GM20000 (cell line): ENCODE data around the gene RPSA.

Experiments used
- DNase-seq: peaks from one replicate; pipeline ENCODE4 v3.0.0; 2012; ENCODE audit warnings: low spot score
- TF ChIP-seq, protein P1 (sequence below): IDR thresholded peaks from 2 replicates; pipeline ENCODE4 v1.5.1; 2012; ENCODE audit warnings: mild to moderate bottlenecking, control low read depth; ENCODE audit errors: extremely low read depth, missing control alignments

RPSA gene

DNA sequence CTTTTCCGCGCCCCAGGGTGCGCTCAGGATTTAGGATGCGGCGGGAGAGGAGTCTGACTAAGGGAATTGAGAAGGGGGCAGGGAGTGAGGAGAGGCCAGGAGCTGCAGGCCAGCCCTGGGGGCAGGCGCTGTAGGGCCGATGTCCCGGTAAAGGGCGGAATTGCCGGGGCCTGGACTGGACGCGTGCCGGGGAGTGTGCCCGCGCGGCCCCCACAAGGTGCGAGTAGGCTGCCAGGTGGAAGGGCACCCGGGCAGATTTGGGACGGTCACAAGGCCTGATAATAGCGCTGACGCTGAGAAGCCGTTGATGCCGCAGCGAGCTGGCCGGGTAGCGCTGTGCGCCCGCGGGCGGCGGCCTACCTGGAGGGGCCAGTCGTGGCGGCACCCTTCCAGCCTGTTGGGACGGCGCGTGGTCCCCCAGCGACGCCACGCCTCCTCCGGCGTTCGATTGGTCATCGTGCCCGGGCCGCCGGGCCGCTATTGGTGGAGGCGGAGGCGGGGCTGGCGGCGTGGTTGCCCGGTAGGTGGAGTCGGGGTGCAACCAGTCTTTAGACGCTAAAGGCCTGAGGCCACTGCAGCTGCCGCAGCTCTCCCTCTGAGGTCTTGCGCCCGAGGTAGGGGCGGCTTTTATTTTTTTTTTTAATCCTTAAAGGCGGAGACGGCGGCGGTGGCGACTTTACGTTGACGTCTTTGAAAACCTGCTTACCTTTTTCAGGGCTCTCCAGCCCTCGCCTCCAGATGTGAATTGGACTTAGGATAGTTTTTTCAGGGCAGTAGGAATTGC lies 22.4 kb upstream of the RPSA start:
- peak; percentile 96 for DNase-seq
- TF ChIP-seq, protein P1, sequence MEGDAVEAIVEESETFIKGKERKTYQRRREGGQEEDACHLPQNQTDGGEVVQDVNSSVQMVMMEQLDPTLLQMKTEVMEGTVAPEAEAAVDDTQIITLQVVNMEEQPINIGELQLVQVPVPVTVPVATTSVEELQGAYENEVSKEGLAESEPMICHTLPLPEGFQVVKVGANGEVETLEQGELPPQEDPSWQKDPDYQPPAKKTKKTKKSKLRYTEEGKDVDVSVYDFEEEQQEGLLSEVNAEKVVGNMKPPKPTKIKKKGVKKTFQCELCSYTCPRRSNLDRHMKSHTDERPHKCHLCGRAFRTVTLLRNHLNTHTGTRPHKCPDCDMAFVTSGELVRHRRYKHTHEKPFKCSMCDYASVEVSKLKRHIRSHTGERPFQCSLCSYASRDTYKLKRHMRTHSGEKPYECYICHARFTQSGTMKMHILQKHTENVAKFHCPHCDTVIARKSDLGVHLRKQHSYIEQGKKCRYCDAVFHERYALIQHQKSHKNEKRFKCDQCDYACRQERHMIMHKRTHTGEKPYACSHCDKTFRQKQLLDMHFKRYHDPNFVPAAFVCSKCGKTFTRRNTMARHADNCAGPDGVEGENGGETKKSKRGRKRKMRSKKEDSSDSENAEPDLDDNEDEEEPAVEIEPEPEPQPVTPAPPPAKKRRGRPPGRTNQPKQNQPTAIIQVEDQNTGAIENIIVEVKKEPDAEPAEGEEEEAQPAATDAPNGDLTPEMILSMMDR: no peak

DNA sequence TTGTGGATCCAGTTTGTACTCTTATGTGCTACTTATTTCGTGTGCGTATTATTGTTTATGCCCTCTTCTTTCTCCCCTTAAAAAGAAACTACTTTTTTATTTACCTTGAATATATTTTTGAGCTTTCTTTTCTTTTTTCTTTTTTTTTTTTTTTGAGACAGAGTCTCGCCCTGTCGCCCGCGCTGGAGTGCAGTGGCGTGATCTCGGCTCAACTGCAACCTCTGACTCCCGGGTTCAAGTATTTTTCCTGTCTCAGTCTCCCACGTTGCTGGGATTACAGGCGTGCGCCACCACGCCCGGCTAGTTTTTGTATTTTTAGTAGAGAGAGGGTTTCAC lies 21.9 kb upstream of the RPSA start:
- TF ChIP-seq, protein P1: no peak

DNA sequence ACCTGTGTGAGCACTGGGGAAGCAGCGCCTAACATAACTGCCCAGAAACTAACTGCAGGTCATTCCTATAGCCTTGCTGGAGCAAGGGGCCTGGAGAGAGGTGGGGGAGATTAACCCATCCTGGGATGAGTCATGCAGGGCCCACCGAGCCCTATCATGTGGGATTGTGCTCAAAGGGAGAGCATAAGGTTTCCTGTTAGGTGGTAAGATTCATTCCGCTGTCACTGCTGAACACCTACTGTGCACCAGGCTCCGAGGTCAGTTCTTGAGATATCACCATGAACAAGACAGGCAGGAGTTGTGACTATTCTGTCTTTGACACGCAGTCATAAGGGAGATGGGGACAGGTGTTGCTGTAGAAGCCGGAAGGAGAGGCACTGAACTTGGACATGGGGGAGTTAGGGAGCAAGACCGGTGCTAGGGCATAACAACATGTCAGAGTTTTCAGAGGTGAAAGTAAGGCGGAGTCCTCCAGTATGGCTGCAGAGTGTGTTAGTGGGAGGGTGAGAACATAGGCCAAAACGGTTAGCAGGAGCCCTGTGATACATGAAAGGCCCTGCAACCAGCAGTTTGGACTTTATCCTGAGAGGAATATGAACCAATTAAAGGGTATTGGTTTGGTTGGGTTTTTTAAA lies 20.9 kb upstream of the RPSA start:
- TF ChIP-seq, protein P1: no peak
- no peak for DNase-seq

More for the DNA sequence above, 21.9 kb upstream of the RPSA start:
- no peak for DNase-seq

DNA sequence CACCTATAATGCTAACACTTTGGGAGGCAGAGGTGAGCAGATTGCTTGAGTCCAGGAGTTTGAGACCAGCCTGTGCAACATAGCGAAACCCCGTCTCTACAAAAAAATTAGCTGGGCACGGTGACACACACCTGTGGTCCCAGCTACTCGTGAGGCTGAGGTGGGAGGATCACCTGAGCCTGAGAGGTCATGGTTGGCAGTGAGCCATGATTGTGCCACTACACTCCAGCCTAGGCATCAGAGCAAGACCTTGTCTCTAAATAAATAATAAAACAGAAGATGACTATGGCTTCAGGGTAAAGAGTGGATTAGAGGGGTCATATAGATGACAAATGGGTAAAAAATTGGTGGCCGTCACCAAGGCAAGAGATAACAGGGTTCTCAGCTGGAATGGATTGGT lies 20.2 kb upstream of the RPSA start:
- DNase-seq: no peak
- TF ChIP-seq, protein P1: no peak

DNA sequence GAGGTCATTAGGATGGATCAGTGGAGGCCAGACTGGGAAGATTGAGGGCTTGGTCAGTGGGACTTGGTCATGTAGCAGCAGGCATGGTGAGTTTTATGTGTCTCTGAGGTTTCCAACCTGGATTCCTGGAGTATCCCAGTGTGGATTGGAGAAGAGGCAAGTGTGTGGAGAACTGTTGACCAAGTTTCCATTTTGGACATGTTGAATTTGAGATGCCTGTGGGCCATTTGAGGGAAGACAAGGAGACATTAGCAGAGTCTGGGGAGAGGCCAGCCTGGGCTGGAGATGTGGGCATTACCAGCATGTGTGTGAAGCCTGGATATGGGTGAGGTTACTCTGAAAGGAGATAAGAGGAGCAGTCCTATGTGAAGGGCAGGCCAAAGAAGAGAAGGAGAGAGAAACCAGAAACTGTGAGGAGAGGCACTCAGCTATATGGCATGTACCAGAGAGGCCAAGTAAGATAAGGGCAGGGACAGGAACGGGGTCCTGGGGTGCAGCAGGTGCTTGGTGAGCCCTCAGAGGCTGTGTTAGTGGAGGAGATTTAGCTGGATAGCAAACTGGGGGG lies 19.0 kb upstream of the RPSA start:
- TF ChIP-seq, protein P1: no peak
- no peak for DNase-seq

DNA sequence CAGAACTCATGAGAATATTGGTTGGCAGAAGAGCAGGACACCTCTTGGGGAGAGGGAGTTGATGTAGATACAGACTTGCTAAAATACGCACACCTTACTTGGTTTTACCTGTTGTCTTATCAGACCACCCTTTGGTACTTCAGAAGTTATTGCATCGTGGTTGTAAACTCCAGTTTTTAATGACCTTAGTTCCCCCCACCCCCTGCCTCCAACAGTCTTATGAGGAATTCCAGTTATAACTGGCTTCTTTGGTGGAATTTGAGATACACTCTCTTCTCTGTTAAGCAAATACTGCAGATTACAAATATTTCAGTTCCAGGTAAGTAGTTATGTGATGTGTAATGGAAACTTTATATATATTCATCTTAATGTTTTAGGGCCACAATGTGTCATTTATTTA lies 18.4 kb upstream of the RPSA start:
- no peak for DNase-seq
- TF ChIP-seq, protein P1: no peak

DNA sequence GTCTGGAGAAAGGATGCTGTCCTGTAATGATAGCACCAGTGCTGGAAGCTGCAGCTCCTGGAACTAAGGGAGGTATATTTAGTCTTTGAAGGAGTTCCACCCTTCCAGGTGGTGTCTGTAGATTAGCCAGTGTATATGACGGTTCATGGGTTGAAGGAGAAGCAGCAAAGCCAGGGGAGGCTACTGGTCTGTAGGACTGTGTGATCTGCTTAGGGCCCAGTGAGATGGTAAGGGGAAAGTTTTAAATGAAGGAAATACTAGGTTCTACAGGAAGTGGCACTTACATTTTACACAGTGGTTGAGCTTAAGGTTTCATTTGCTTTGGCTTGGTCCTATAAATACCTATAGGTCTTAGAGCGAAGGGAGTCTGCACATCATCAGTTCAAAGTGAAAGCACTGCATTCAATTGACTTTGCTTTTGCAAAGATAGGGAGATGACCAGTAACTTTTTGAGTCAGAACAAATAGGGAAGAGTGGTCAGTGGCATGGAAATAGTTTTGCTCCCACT lies 17.7 kb upstream of the RPSA start:
- TF ChIP-seq, protein P1: no peak

More for the DNA sequence above, 17.7 kb upstream of the RPSA start:
- peak; percentile 74 for DNase-seq
